ENCODE results near the gene CHST12.

GRCh38 chr7:2353936-2354185 lies 49.5 kb upstream of the CHST12 start:
- TF ChIP-seq POLR2A (IDR thresholded peaks at IDR 0.05; ENCODE audit: low read depth, low read length) (peak; percentile 86), TAF1 (IDR thresholded peaks at IDR 0.05; ENCODE audit: low read depth, low read length) (peak; percentile 49; the same call in 1 of the 2 replicates), POLR2AphosphoS5 (IDR thresholded peaks at IDR 0.05; ENCODE audit: low read depth, low read length) (peak; percentile 87), POU2F2 (IDR thresholded peaks at IDR 0.05; ENCODE audit: low read depth, low read length) (peak; percentile 59; the same call in 1 of the 2 replicates), SPI1 (IDR thresholded peaks at IDR 0.05; ENCODE audit: low read depth, low read length) (no peak)
